BE2C (cell line): ENCODE results near the gene SORL1.

Experiments
- DNase-seq: peaks from one replicate; pipeline ENCODE4 v3.0.0-alpha.2; 2020
- H3K27me3 ChIP-seq: fragments of 250-450 bp; sonication (Bioruptor Pico); 2 replicates; pipeline ENCODE4 v1.5.1; 2020; ENCODE audit warnings: mild to moderate bottlenecking
- H3K36me3 ChIP-seq: fragments of 250-450 bp; sonication (Bioruptor Pico); 2 replicates; pipeline ENCODE4 v1.5.1; 2020; ENCODE audit warnings: mild to moderate bottlenecking
- H3K4me1 ChIP-seq: fragments of 250-450 bp; sonication (Bioruptor Pico); 2 replicates; pipeline ENCODE4 v1.5.1; 2020
- H3K4me3 ChIP-seq: 2 replicates; pipeline ENCODE4 v1.5.1; 2011; ENCODE audit warnings: low read depth, low read length
- H3K9me3 ChIP-seq: fragments of 250-450 bp; sonication (Bioruptor Pico); 2 replicates; pipeline ENCODE4 v1.5.1; 2020
- TF ChIP-seq, protein P1 (sequence below): IDR thresholded peaks from 2 replicates; pipeline ENCODE4 v1.5.1; 2012; ENCODE audit warnings: mild to moderate bottlenecking, low read depth, low read length

SORL1 gene

DNA sequence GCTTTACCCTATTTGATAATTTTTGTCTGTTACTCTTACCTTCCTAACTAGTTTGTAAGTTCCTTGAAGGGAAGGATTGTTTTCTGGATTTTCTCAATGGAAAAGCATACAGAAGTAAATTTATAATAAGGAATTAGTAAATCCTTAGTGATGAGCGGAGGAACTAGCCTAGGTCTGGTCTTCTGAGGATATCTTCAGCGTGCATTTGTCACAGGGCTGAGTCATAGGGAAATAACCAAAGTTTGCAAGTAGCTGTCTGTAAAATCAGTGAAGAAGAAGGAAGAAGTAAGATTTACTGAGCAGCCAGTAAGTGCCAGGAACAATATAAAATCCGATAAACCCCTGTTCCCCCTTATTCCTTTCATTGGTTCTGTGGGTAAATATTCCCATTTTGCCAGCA, 163.4 kb downstream of the SORL1 start:
- TF ChIP-seq, protein P1, sequence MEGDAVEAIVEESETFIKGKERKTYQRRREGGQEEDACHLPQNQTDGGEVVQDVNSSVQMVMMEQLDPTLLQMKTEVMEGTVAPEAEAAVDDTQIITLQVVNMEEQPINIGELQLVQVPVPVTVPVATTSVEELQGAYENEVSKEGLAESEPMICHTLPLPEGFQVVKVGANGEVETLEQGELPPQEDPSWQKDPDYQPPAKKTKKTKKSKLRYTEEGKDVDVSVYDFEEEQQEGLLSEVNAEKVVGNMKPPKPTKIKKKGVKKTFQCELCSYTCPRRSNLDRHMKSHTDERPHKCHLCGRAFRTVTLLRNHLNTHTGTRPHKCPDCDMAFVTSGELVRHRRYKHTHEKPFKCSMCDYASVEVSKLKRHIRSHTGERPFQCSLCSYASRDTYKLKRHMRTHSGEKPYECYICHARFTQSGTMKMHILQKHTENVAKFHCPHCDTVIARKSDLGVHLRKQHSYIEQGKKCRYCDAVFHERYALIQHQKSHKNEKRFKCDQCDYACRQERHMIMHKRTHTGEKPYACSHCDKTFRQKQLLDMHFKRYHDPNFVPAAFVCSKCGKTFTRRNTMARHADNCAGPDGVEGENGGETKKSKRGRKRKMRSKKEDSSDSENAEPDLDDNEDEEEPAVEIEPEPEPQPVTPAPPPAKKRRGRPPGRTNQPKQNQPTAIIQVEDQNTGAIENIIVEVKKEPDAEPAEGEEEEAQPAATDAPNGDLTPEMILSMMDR = no peak
- Histone ChIP-seq H3K36me3 (no peaks in the 10 kb centered on the region; the same call in 1 of the 2 replicates), H3K9me3 (no peaks in the 10 kb centered on the region), H3K4me3 (no peak overlapping the region), H3K27me3 (no peaks in the 10 kb centered on the region), H3K4me1 (no peaks in the 10 kb centered on the region)
- DNase-seq = no peak

DNA sequence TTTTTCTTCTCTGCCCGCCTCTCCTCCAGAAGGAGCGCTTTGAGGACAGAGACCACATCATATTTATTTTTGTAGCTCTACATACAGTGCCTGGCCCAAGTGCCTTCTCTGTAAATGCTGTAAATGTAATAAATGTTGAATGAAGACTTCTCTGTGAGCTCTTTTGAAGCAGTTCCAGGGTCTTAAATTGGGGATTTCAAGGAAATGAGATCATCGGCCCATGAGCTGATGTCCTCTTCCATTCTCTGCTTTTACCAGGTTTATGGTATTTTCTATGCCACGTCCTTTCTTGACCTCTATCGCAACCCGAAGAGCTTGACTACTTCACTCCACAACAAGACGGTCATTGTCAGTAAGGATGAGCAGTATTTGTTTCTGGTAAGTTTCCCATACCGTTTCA, 166.4 kb downstream of the SORL1 start:
- Histone ChIP-seq H3K27me3 (no peaks in the 10 kb centered on the region), H3K36me3 (peaks cover 3% of the 10 kb centered on the region), H3K4me3 (no peak overlapping the region), H3K9me3 (no peaks in the 10 kb centered on the region), H3K4me1 (no peaks in the 10 kb centered on the region)
- no peak for DNase-seq
- TF ChIP-seq, protein P1 = no peak

- H3K36me3 ChIP-seq = peaks cover 2% of the 10 kb centered on the region; the same call in 1 of the 2 replicates
- TF ChIP-seq, protein P1 = no peak
- H3K4me1 ChIP-seq = 0 out of 2 replicates have a peak, but pooled peaks cover 3% of the 10 kb centered on the region
- no peaks in the 10 kb centered on the region for H3K9me3 ChIP-seq
- DNase-seq = no peak
- no peak overlapping the region for H3K4me3 ChIP-seq
- H3K27me3 ChIP-seq = no peaks in the 10 kb centered on the region
Observed at GRCh38 chr11:121625777-121626506, 173.8 kb downstream of the SORL1 start.

DNA sequence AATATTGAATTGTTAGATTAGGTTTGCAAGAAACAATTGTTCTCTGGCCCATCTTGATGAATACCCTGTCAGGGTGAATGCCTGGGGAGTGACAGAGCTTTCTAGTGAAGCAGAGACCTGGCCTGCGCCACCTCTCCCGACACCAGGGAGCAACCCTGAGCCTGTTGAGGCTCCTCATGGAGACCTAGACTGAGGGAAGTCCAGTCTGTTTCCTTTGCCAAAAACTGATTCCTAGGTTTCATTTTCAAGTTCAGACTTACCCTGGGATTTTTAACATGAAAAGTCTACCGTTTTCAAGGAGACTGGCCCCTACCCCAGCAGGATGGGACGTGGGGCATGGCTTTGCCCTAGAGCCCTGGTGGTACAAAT, 174.4 kb downstream of the SORL1 start:
- Histone ChIP-seq H3K27me3 (no peaks in the 10 kb centered on the region), H3K4me3 (no peak overlapping the region), H3K9me3 (no peaks in the 10 kb centered on the region), H3K36me3 (no peaks in the 10 kb centered on the region; the same call in 1 of the 2 replicates), H3K4me1 (0 out of 2 replicates have a peak, but pooled peaks cover 3% of the 10 kb centered on the region)
- TF ChIP-seq, protein P1 = no peak
- DNase-seq = no peak

DNA sequence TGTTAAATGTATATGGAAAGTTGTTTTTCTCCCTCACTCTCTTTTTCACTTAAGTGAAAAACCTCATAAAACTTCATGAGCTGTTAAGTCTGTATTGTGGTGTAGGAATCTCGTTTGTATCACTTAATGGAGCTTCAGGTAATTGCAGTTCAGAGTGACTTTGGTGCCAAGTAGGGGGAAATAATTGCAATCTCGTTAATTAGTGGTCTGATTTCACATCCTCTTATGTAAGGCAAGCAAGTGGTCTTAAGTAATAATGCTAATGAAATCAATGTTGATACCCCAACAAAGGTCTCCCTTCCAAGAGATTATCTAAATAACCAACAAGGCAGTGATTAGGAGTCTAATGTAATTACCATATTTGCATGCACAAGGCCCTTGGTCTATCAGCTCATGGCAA, 174.9 kb downstream of the SORL1 start:
- Histone ChIP-seq H3K36me3 (no peaks in the 10 kb centered on the region), H3K4me1 (0 out of 2 replicates have a peak, but pooled peaks cover 3% of the 10 kb centered on the region), H3K4me3 (no peak overlapping the region), H3K27me3 (no peaks in the 10 kb centered on the region), H3K9me3 (no peaks in the 10 kb centered on the region)
- no peak for DNase-seq
- TF ChIP-seq, protein P1 = no peak

DNA sequence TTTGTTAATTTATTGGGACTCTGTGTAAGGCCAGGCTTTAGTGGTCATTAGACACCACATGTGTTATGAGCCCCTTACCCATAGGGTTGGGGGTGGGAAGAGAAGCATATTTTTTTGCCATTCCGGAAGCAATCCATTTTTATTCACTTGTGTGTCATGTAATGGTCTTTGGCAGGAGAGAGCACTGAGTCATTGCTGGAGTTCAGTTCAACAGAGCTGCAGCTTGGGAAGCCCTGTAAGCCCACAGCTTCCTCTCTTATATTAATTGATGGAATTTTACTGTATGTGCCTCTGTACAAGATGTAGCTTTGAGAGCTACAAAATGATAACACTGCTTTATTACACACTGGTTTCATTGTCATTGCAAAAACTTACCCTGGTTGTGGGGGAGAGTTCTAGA, 177.9 kb downstream of the SORL1 start:
- Histone ChIP-seq H3K36me3 (no peaks in the 10 kb centered on the region), H3K4me3 (no peak overlapping the region), H3K27me3 (no peaks in the 10 kb centered on the region), H3K4me1 (0 out of 2 replicates have a peak, but pooled peaks cover 3% of the 10 kb centered on the region), H3K9me3 (no peaks in the 10 kb centered on the region)
- DNase-seq = no peak
- TF ChIP-seq, protein P1 = no peak
